Measurements from ENCODE around the gene PNPLA8. TPM values are rescaled to one million over a fixed set of nuclear protein-coding genes. Genes with fewer than 3 reads are reported as not detected.
"Not testable (repeated sequence)": the region's sequence is repeated elsewhere in the genome, so short reads cannot be mapped to it uniquely, and the experiment has no call there.

PNPLA8 gene, protein sequence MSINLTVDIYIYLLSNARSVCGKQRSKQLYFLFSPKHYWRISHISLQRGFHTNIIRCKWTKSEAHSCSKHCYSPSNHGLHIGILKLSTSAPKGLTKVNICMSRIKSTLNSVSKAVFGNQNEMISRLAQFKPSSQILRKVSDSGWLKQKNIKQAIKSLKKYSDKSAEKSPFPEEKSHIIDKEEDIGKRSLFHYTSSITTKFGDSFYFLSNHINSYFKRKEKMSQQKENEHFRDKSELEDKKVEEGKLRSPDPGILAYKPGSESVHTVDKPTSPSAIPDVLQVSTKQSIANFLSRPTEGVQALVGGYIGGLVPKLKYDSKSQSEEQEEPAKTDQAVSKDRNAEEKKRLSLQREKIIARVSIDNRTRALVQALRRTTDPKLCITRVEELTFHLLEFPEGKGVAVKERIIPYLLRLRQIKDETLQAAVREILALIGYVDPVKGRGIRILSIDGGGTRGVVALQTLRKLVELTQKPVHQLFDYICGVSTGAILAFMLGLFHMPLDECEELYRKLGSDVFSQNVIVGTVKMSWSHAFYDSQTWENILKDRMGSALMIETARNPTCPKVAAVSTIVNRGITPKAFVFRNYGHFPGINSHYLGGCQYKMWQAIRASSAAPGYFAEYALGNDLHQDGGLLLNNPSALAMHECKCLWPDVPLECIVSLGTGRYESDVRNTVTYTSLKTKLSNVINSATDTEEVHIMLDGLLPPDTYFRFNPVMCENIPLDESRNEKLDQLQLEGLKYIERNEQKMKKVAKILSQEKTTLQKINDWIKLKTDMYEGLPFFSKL
- 10.9 and 18.9 TPM in 2 replicates for total RNA-seq (2014; rRNA removed; shearing (Covaris generic))

DNA sequence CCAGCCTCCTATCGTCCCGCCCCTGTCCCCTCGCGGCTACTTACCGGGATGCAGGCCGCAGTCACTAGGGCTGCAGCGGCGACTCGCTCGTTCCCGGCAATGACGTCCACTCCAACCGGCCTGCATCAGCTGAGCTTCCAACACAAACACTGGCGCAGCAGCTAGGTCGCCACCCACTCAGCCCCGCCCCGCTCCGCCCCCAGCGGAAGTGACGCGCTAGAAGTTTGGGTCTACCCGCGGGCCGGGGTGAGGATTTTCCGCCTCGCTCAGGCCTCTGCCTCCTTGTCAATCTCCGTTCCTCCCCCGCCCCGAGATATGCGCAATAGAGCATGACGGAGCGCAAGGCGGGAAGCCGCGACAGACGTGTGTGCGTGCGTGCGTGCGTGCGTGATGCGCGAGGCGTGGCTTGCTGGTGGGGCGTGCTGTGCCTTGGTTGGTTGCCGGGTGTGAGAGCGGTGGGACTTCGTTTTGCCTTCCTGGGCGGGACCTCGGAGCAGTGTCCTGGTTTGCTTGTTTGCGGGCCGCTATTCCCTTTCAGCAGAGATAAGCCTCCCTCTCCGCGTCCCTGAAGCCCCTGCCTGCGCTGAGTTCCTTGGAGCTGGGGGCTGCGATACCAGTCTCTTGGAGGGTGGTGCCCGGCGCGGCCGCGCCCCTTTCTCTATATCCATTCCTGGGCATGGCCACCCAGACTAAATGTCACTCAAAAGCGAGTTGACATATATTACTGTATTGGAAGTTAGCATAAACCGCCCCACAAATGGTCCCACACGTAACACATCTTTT lies at the start of gene PNPLA8:
Gene PNPLA8, minus strand, starts transcription at position 151 of the 783 bp plus-strand sequence. CDS start 10,644 bp downstream, outside the sequence.
- peak; percentile 100 for DNase-seq (ENCODE audit: low spot score)

DNA sequence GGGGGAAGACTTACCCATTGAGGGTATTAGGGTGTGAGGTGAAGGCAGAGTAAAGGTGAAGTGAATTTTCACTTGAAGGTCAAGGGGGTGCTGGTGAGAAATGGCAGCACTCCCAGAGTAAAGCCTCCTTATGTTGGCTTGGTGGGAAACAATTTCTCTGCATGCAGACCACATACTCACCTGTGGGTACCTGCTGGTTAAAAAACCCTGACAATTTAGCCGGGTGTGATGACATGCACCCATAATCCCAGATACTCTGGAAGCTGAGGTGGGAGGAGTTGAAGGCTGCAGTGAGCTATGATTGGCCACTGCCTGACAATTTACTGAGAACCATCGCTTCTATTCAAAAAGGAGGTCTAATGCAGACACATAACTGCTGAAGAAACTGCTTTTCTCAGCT lies 49.2 kb upstream of the PNPLA8 start:
- no peak for DNase-seq (ENCODE audit: low spot score)

DNA sequence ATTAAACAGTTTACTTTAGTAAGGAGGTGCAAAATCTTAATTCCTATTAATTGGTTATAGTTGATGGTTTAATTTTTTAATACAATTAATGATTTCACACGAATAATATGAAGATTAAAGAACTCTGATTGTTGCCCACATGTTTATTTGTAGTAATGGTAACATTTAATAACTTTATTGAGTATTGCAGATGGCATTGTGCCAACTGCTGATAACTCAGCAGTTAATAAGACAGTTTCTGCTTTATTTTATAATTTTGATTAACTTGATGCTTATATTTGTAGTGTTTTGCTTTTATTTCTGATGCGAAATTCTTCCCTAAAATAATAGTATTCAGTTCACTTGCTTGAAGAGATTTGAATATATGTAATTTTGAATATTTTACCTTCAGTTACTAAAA lies 46.5 kb upstream of the PNPLA8 start:
- no peak for DNase-seq (ENCODE audit: low spot score)

DNA sequence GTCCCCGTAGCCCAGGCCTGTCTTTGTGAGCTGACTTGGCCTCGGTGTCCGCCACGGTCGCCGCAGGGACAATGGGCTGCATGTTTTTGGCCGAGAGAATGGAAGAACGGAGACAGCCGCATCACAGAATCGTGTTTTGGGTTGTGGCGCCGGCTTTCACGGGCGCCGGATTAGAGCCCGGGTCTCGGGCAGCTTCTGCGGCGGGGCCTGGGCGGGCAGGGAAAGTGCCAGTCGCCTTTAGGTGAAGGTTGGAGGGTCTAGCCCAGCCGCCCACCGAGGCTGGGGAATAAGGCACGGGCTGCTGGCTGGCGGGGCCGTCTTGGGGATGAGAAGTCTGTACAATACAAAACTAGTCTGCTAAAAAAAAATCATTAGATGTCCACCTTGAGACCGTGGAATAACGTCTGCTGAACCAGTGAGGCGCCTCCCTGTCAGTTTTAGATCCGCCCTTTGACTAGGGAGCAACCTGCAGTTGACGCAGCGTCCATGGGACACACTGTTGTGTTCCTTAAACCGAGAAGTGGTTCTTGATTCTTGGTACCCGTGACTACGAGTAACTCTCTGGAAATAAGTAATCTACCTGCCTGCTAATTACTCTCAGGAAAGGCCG lies 44.3 kb upstream of the PNPLA8 start:
- DNase-seq (ENCODE audit: low spot score): peak; percentile 83

DNA sequence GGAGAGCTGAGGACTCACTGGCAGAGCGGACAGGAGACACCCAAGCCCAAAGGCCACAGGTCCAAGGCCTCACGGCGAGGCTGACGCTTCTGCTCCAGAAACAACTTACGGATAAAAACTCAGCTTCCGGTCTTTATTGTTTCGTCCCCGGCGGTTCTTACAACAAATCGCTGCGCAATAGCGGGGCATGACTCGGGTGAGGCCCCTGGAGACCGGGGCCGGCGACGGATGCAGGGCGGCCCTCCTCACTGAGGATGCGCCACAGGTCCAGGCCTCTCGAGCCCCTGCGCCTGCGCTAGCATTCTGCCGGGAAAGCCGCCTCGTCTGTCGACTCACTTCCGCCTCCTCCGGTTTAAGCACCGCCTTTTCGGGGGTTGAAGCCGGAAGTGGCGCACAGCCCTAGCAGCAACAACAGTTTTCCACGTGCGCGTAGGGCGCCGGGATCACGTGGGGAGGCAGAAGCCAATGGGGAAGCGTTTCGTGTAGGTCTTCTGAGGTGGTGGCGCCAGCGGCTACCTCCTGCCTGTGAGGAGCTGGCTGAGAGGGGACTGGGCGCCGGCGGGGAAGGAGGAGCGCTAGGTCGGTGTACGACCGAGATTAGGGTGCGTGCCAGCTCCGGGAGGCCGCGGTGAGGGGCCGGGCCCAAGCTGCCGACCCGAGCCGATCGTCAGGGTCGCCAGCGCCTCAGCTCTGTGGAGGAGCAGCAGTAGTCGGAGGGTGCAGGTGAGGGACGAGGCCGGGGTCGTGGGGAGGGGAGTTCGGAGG lies 43.6 kb upstream of the PNPLA8 start, which contains the start of the genes DNAJB9 and THAP5:
Gene DNAJB9, plus strand, starts transcription at position 494 of the 765 bp plus-strand sequence. CDS start 1,853 bp downstream, outside the sequence.
Gene THAP5, minus strand, starts transcription at position 326 of the 765 bp plus-strand sequence. Its CDS starts 137 bp downstream, at position 189.
- peak; percentile 100 for DNase-seq (ENCODE audit: low spot score)

DNA sequence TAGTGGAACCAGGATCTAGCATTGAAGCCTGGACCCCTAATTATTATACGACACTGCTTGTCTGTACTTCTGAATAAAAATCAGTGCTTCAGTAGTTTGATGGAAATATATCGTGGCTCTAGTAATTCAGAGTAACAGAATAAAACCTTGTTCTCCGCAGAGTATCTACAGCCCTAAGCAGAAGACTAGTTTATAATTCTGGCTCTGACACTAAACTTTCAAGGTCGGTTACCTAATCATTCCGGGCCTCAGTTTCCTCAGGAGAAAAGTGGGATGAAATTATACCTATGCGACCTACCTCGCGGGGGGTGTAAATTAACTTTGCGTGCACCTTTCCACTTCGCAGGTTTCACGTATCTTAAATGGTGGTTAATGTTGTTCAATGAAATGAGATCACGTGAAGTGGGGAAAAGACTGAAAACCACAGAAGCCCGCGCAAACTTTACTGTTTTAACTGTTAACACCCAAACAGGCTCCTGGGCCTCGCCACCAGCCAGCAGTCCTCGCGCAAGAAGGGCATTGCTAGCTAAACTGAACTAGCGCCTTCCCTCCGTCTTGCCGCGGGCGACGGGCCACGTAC lies 43.0 kb upstream of the PNPLA8 start:
- no peak for DNase-seq (ENCODE audit: low spot score)

DNA sequence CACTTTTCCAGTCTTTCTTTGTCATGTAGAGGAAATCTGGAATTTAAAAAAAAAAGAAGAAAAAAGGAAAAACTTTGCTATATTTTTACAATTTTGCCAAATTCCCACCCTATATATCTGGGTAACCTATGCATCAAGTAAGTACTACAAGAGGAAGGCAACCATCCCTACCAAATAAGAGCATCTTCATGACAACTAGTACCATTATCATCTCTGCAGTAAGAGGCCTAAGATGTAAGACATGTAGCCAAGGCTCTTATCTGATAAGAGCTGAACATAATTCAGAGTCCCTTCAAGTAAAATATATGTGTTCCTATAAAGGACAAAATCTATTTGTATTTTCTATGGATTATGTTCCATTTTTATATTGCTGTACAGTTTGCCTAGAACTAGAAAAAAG lies 40.1 kb upstream of the PNPLA8 start:
- DNase-seq (ENCODE audit: low spot score): no peak

DNA sequence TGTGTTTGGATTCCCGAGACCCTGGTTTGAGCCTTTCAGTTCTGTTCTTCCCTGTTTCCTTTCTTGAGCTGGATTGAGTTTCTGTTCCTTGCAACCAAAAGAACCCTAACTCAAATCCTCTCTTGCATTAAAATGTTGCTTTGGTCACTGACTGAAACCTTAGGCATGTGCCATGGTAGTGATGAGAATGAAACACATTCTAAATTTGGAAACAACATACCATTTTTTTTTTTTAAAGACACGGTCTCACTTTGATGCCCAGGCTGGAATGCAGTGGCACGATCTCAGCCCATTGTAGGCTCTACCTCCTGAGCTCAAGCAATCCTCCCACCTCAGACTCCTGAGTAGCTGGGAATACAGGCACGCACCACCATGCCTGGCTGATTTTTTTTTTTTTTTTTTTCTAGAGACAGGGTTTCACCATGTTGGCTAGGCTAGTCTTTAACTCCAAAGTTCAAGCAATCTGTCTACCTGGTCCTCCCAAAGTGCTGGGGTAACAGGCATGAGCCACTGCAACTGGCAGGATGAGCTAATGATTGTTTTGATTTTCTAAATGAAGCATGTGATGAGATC lies 35.2 kb upstream of the PNPLA8 start:
- DNase-seq (ENCODE audit: low spot score): no peak

DNA sequence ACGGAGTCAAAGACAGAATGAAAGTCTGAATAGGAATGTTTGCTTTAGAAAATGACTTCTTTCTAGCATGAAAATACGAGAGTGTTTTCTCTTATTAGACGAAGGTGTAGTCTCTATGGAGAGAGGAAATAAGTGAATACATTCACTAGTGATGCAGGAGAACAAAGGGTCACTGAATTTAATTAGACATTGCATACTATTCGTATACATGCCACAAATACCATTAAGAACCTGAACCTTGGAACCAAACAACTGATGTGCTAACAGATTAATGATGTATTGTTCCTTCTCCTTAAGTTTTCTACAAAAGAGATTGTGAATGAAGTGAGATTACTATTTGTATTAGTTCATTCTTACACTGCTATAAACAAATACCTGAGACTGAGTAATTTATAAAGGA lies 33.3 kb upstream of the PNPLA8 start:
- no peak for DNase-seq (ENCODE audit: low spot score)

DNA sequence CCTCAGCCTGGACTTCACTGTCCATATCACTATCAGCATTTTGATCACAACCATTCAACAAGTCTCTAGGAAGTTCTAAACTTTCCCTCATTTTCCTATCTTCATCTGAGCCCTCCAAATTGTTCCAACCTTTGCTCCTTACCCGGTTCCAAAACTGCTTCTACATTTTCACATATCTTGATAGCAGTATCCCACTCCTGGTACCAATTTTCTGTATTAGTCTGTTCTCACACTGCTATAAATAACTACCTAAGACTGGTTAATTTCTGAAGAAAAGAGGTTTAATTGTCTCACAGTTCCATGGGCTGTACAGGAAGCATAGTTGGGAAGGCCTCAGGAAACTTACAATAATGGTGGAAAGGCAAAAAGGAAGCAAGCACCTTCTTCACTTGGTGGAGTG lies 31.7 kb upstream of the PNPLA8 start:
- no peak for DNase-seq (ENCODE audit: low spot score)

DNA sequence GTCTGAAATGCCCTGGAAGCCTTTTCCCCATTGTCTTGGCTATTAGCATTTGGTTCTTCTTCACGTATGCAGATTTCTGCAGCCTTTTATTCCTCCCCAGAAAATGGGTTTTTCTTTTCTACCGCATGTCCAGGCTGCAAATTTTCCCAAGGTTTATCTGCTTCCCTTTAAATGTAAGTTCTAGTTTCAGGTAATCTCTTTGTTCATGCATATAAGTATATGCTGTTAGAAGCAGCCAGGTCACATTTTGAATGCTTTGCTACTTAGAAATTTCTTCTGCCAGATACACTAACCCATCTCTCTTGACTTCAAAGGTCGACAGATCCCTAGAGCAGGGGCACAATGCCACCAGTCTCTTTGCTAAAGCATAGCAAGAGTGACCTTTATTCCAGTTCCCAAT lies 31.3 kb upstream of the PNPLA8 start:
- no peak for DNase-seq (ENCODE audit: low spot score)

DNA sequence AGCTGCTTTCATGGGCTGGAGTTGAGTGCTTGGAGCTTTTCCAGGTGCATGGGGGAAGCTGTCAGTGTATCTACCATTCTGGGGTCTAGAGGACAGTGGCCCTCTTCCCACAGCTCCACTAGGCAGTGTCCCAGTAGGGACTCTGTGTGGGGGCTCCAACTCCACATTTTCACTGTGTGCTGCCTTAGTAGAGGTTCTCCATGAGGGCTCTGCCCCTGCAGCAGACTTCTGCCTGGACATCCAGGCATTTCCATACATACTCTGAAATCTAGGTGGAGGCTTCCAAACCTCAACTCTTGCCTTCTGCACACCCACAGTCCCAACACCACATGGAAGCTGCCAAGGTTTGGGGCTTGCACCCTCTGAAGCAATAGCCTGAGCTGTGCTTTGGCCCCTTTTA lies 30.7 kb upstream of the PNPLA8 start:
- not testable (repeated sequence) for DNase-seq (ENCODE audit: low spot score)

DNA sequence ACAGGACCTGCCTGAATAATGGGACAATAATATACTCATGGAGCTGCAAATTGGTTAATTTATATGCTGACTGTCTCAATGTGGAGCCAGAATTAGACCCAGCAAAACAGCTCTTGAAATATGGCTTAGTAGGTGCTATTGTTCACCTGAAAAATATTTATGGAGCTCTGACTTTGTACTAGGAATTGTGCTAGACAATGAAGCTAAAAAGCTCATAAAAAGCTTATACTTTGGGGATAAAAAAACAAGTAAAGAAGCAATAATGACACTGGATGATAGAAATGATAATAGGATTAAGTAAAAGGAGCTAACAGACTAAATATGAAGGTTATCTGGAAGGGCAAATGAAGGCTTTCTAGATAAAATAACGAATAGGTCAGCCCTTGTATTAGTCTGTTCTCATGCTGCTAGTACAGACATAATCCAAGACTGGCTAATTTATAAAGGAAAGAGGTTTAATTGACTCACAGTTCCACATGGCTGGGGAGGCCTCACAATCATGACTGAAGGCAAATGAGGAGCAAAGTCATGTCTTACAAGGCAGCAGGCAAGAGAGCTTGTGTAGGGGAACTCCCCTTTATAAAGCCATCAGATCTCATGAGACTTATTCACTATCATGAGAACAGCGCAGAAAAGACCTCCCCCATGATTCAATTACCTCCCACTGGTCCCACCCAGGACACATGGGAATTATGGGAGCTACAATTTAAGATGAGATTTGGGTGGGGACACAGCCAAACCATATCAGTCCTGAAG lies 22.4 kb upstream of the PNPLA8 start:
- not testable (repeated sequence) for DNase-seq (ENCODE audit: low spot score)

DNA sequence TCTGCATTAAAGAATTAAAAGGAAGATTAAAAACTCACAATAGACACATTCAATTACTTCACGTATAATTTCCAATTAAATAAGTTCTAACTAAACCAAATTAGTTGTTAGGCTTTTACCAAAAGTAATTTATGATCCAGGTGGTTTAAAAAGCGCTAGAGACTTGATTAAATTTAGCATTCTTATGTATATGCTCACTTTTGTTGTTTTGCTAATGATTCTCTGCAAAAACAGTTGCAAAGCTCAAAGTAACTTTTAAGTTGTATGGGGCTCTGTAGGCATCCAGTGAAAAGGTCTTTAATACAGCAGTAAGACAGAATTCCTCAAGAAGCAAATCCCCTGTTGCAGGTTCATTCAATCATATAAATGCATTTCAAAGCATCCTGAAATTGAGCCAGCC lies 15.5 kb upstream of the PNPLA8 start:
- no peak for DNase-seq (ENCODE audit: low spot score)

DNA sequence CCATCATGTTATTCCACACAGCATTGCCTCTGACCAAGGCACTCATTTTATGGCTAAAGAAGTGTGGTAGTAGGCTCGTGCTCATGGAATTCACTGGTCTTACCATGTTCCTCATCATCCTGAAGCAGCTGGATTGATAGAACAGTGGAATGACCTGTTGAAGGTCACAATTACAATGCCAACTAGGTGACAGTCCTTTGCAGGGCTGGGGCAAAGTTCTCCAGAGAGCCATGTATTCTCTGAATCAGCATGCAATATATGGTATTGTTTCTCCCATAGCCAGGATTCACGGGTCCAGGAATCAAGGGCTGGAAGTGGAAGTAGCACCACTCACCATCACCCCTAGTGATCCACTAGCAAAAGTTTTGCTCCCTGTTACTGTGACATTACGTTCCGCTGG lies 12.8 kb upstream of the PNPLA8 start:
- not testable (repeated sequence) for DNase-seq (ENCODE audit: low spot score)

DNA sequence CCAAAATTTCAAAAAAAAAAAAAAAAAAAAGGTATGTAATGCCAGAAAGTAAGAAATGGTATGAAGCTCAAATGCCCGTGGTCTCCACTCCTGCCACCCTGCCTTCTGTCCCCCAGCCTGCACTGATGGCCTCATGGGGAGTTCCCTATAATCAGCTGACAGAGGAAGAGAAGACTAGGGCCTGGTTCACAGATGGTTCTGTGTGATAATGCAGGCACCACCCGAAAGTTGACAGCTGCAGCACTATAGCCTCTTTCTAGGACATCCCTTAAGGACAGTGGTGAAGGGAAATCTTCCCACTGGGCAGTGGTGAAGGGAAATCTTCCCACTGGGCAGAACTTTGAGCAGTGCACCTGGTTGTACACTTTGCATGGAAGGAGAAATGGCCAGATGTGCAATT lies 12.3 kb upstream of the PNPLA8 start:
- not testable (repeated sequence) for DNase-seq (ENCODE audit: low spot score)

DNA sequence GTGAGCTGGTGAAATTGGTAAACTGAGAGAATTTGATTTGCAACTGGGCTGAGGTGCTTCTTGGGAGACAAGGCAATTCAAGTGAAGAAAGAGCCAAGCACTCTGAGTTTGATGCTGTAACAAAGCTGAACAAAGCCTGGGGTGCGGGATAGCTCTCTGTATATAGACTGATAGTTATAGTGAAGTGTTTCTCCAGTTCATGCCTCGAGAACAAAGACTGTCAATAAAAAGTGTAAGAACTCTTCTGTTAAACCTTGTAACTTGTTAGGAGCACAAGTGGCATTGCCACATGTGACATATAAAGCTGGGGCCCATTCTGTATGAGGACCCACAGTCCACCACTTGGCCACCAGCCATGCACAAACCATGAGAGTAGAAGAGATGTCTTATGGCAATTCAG lies 11.3 kb upstream of the PNPLA8 start:
- no peak for DNase-seq (ENCODE audit: low spot score)

DNA sequence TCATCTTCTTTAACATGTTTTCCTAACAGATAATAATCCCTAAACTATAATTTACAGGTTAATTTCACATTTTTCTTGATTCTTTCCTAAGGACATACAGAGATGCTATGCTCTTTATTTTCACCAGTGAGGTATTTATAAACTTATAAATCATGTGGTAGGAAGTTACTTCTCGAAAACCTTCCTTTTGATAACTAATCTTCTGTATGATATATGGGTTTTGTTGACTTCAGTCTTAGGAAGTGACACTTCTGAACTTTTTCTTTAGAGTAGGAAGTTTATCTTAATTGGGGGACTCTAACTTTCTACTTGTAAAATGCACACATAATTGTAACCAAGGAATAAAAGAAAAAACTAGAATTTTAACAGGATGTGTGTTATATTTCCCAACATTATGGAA lies 9.8 kb upstream of the PNPLA8 start:
- DNase-seq (ENCODE audit: low spot score): no peak

DNA sequence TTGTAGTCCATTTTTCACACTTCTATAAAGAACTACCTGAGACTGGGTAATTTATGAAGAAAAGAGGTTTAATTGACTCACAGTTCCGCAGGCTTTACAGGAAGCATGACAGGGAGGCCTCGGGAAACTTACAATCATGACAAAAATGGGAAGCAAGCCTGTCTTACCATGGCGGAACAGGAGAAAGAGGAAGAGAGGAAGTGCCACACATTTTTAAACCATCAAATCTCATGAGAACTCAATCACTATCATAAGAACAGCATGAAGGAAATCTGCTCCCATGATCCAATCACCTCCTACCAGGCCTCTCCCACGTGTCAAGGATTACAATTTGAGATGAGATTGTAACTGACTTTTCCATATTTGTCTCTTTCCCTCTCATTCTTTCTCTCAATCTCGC lies 9.3 kb upstream of the PNPLA8 start:
- no peak for DNase-seq (ENCODE audit: low spot score)
